GM10266 (cell line): Measurements from ENCODE around the gene HSF2.

Experiments
- DNase-seq: peaks from one replicate; pipeline ENCODE4 v3.0.0; 2012; ENCODE audit errors: extremely low spot score
- CTCF ChIP-seq: IDR thresholded peaks from 2 replicates; pipeline ENCODE4 v1.5.1; 2012; ENCODE audit warnings: mild to moderate bottlenecking, low read depth; ENCODE audit not compliant: control insufficient read depth, insufficient read depth; ENCODE audit errors: missing control alignments

The HSF2 gene

DNA sequence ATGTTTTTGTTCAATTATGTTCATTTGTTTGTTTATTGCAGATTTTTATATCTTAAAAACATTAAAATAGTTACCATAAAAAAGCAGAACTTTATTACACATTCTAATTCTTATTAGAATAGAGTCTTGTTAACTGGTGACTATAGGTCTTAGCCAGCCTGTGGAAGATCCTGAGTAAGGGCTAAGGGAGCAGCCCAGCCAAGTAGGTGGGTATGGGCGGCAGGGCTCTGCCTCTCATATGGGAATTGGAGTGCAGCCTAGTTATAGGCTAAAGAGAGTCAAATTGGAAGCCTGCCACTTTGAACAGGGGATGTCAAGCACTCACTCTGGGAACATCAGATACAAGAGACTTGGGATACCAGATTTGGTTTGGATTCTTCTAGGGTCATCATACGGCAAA lies 10.5 kb upstream of the HSF2 start:
- TF ChIP-seq CTCF = no peak
- no peak for DNase-seq

DNA sequence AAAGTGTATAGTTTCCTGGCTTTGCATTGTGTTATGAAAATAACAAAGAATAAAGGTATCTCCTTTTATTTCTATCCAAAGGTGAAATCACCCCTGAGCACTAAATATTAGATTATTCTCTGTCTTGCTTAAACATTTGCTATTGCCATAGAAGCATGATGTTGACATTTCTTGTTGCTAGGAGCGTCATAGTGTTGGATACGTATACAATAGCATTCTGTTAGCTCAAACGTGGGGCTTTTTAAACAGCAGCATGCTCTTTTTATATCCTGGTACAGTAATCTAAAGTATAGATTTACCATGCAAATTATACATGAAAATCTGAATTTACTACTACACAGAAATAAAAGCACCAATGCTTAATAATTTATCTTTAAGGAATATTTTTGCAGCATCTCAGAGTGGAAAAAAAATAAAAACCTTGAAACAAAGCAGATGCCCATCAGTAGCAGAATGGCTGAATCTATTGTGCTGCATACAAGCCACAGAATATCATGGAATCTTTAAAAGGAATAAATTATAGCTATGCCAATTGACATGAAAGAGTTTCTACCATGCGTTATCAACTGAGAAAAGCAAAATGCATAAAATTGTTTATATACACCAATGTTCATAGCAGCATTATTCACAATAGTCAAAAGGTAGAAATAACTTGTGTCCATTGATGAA lies 9.6 kb upstream of the HSF2 start:
- no peak for TF ChIP-seq CTCF
- DNase-seq = no peak

GRCh38 chr6:122392564-122393350 lies 6.7 kb upstream of the HSF2 start:
- TF ChIP-seq CTCF = no peak
- no peak for DNase-seq

DNA sequence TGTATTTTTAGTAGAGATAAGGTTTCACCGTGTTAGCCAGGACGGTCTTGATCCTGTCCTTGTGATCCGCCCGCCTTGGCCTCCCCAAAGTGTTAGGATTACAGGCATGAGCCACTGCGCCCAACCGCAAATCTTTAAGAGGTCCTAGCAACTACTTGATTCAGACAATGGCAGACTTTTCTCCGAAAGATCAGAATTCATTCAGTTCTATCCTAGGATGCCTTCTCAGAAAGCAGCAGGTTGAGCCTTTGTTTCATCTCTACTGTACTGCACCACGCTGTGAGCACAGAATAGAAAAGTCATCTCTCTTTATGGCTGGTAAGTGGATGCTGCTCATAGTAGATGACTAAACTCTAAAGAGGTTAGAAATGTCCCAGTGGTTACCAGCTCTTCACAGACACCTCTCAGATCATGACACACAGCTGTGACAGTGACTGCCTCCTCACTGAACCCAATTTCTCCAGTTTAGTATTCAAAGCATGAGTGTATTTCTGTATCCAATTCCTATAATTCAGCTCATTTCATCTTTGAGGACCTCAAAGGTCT lies 6.0 kb upstream of the HSF2 start:
- DNase-seq = no peak
- no peak for TF ChIP-seq CTCF

DNA sequence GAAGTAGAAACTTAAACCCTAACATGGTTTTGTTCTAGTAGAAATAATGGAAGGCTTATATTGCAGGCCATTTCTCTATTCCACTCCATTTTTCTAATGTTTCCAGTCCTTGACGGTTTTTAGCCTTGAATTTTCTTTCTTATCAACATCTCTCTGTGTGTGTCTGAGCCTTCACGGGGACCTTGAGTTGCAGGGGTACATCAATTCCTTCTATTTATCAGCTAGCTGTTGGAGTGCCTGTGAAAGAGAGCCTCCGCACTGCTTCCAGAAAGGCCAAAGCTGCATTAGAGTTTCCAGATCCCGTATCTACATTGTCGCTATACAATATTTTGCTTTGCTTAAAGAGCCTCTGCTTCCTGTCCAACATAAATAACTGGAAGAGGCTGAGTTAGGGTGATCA lies 5.4 kb upstream of the HSF2 start:
- TF ChIP-seq CTCF = no peak
- no peak for DNase-seq

GRCh38 chr6:122399055-122399347 lies 451 bp upstream of the HSF2 start:
- TF ChIP-seq CTCF = no peak
- no peak for DNase-seq

- no peak for TF ChIP-seq CTCF
- peak; percentile 24 for DNase-seq
These were observed 634 bp downstream of the HSF2 start for GRCh38 chr6:122400121-122400450.
